Breast epithelium (tissue), 4 donors: ENCODE measurements around the gene CLCN7. TPM values are rescaled to one million over a fixed set of nuclear protein-coding genes. Genes with fewer than 3 reads are reported as not detected.
A peak's percentile ranks its signal among the peaks of the same experiment; 100 is the strongest.

Source experiments
- DNase-seq, 2 donors: peaks; one replicate each; pipeline ENCODE4 v3.0.0-alpha.2; 2019; ENCODE audit warnings: low spot score in 2 of 2
- H3K27ac ChIP-seq, 2 donors: fragments of 200-600 bp; sonication (generic) in 1 of 2; one replicate each; pipeline ENCODE4 v1.5.1; 2016 to 2019; ENCODE audit warnings: mild to moderate bottlenecking in 1 of 2
- H3K27me3 ChIP-seq, 2 donors: fragments of 200-600 bp; sonication (generic) in 1 of 2; one replicate each; pipeline versions ENCODE4 v1.5.1 to v1.6.0; 2017 to 2019; ENCODE audit warnings: control low read depth in 1 of 2, mild to moderate bottlenecking in 1 of 2
- H3K36me3 ChIP-seq: fragments of 200-600 bp; one replicate; pipeline ENCODE4 v1.5.1; 2019
- H3K4me1 ChIP-seq, 2 donors: fragments of 200-600 bp; sonication (generic); one replicate each; pipeline ENCODE4 v1.5.1; 2016 to 2019; ENCODE audit warnings: control low read depth in 1 of 2
- H3K4me3 ChIP-seq, 3 donors: fragments of 200-600 bp; sonication (generic); 1 replicate in 2 of 3; 2 replicates in 1 of 3; pipeline ENCODE4 v1.5.1; 2016 to 2019; ENCODE audit warnings: mild to moderate bottlenecking in 3 of 3, moderate library complexity in 2 of 3
- H3K9me3 ChIP-seq, 2 donors: fragments of 200-600 bp; sonication (generic) in 1 of 2; one replicate each; pipeline ENCODE4 v1.5.1; 2016 to 2019; ENCODE audit warnings: control low read depth in 1 of 2
- POLR2A ChIP-seq: fragments of 450-650 bp; IDR thresholded peaks from one replicate; pipeline ENCODE4 v1.6.1; 2016; ENCODE audit warnings: antibody characterized with exemption, mild to moderate bottlenecking, moderate library complexity
- POLR2AphosphoS5 ChIP-seq, 3 donors: sonication (generic); formaldehyde crosslinking; IDR thresholded peaks; one replicate each; pipeline ENCODE4 v1.6.1; 2017; ENCODE audit warnings: antibody characterized with exemption in 3 of 3
- intact Hi-C: fragments of 100-400 bp; cut with DNase I; formaldehyde crosslinking; loops from one replicate; pipeline ENCODE4 v1.15.1; 2023; ENCODE audit warnings: low total_unique reads
- total RNA-seq, 3 donors: library from RNA; depleted of rRNA; stranded (reverse); fragments of >200 nt; gene quantifications; one replicate each; pipeline ENCODE4 v1.1.0, GENCODE V29; 2016
- TF ChIP-seq, protein P1 (sequence below), 3 donors: fragments of 450-650 bp; IDR thresholded peaks; one replicate each; pipeline ENCODE4 v1.5.1; 2016 to 2017; ENCODE audit warnings: antibody characterized with exemption in 3 of 3, mild to moderate bottlenecking in 3 of 3, moderate library complexity in 3 of 3

Gene CLCN7, protein sequence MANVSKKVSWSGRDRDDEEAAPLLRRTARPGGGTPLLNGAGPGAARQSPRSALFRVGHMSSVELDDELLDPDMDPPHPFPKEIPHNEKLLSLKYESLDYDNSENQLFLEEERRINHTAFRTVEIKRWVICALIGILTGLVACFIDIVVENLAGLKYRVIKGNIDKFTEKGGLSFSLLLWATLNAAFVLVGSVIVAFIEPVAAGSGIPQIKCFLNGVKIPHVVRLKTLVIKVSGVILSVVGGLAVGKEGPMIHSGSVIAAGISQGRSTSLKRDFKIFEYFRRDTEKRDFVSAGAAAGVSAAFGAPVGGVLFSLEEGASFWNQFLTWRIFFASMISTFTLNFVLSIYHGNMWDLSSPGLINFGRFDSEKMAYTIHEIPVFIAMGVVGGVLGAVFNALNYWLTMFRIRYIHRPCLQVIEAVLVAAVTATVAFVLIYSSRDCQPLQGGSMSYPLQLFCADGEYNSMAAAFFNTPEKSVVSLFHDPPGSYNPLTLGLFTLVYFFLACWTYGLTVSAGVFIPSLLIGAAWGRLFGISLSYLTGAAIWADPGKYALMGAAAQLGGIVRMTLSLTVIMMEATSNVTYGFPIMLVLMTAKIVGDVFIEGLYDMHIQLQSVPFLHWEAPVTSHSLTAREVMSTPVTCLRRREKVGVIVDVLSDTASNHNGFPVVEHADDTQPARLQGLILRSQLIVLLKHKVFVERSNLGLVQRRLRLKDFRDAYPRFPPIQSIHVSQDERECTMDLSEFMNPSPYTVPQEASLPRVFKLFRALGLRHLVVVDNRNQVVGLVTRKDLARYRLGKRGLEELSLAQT
- 10 to 100 TPM; 52.2 to 72.3 (median 71.4) TPM for total RNA-seq

DNA sequence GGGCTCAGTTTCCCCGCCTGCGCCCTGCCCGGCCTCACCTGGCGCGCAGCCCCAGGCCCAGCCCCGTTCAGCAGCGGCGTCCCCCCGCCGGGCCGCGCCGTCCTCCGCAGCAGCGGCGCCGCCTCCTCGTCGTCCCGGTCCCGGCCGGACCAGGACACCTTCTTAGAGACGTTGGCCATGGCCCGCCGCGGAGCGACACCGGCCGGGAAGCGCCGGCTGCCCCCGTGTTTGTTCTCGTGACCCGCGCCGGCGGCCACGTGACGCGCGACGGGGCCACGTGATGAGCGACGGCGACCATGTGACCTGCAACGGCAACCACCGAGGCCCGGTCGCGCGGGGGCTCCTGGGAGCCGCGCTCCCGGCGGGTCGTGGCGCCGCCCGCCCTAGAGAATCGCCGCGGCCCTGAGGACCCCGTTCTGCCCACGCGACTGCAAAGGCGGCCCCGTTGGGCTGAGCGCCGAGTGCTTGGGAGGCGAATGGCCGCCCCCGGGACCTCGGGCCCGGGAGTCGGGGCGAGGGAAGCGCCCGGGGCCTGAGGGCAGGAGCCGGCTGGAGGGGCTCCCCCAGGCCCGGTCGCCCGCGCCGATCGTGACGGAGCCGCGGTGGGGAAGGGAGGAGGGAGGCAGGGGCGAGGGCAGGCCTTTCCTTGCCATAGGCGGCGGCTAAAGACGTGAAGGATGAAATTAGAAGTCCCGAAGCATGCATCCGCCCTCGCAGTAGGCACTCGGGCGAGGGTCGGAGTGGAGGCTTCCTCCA, at the start of gene CLCN7:
TSS of gene CLCN7 (minus strand) at position 233 of the 756 bp plus-strand sequence. CDS start at position 179, 54 bp downstream.
- DNase-seq = peak; percentile 89 to 93
- Histone ChIP-seq H3K27ac (peak within 1 kb of the TSS; percentile 92 to 97), H3K36me3 (no peaks in the 10 kb centered on the region), H3K4me3 (peak within 1 kb of the TSS; percentile 70 to 97 (median 95)), H3K27me3 (no peaks in the 10 kb centered on the region), H3K4me1 (no peaks in the 10 kb centered on the region), H3K9me3 (no peaks in the 10 kb centered on the region)
- TF ChIP-seq, protein P1, sequence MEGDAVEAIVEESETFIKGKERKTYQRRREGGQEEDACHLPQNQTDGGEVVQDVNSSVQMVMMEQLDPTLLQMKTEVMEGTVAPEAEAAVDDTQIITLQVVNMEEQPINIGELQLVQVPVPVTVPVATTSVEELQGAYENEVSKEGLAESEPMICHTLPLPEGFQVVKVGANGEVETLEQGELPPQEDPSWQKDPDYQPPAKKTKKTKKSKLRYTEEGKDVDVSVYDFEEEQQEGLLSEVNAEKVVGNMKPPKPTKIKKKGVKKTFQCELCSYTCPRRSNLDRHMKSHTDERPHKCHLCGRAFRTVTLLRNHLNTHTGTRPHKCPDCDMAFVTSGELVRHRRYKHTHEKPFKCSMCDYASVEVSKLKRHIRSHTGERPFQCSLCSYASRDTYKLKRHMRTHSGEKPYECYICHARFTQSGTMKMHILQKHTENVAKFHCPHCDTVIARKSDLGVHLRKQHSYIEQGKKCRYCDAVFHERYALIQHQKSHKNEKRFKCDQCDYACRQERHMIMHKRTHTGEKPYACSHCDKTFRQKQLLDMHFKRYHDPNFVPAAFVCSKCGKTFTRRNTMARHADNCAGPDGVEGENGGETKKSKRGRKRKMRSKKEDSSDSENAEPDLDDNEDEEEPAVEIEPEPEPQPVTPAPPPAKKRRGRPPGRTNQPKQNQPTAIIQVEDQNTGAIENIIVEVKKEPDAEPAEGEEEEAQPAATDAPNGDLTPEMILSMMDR (IDR thresholded peaks at IDR 0.05) = no peak
- TF ChIP-seq POLR2AphosphoS5 (IDR thresholded peaks at IDR 0.05) (peak; percentile 94 to 97 (median 95)), POLR2A (peak; percentile 82)
- intact Hi-C loops = no loop called here

DNA sequence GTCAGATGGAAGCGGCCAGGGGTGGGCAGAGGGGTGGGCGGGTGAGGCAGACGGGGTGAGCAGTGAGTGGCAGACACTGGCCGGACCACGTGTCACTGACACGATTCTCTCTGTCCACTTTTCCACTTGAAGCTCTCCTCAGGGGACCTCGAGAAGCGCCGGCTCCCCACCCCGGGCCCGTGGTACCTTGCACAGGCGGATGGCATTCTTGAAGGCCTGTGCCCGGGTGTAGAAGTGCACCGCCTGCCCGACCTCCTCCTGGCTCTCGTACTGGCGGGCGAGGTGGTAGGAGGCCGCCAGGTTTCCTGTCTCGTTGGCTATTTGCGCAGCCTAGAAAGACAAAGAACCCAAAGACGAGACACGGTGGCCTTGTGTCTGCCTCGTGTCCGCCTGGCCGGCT, 49.5 kb upstream of the CLCN7 start:
- Histone ChIP-seq H3K36me3 (no peaks in the 10 kb centered on the region), H3K4me3 (no peak overlapping the region), H3K4me1 (no peaks in the 10 kb centered on the region), H3K27ac (peak overlapping the region in 1 of 2 donors; percentile 1), H3K9me3 (no peaks in the 10 kb centered on the region), H3K27me3 (no peaks in the 10 kb centered on the region)
- intact Hi-C loops = no loop called here
- no peak for DNase-seq
- TF ChIP-seq POLR2AphosphoS5 (IDR thresholded peaks at IDR 0.05) (no peak), POLR2A (no peak)
- TF ChIP-seq, protein P1 (IDR thresholded peaks at IDR 0.05) = no peak

DNA sequence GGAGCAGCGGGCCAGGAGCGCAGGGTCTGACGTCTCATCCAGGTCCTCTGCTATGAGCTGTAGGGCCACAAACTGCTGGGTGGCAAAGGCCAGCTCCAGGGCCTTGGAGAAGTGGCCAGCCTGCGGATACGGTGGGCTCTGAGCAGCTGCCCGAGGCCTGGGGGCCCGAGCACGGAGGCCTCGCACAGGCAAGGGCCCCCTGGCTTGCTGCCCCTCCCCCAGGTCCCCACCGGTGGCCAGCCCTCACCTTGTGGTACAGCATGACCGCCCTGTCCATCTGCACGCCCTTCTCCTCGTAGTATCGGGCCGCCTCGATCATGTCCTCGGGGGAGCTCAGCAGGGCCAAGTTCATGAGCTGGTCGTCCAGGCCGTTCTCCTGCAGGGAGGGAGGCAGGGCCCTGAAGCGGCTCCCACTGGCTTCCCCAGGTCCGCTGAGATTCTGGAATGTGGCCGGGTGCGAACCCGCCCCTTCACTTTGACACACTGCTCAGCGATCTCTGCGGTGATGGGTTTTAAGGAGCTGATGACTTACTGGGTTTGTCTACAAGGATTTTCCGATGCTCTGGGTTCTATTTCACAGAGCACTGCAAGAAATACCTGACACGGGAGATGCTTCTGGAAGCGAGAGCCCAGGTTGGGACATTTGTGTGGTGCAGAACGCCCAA, 48.9 kb upstream of the CLCN7 start:
- no peaks in the 10 kb centered on the region for H3K4me1 ChIP-seq
- no peak overlapping the region for H3K4me3 ChIP-seq
- intact Hi-C loops = no loop called here
- H3K9me3 ChIP-seq = no peaks in the 10 kb centered on the region
- H3K27ac ChIP-seq = peak overlapping the region in 1 of 2 donors; percentile 1
- TF ChIP-seq, protein P1 (IDR thresholded peaks at IDR 0.05) = no peak
- TF ChIP-seq POLR2AphosphoS5 (IDR thresholded peaks at IDR 0.05) = no peak
- no peak for TF ChIP-seq POLR2A
- DNase-seq = no peak
- H3K27me3 ChIP-seq = no peaks in the 10 kb centered on the region
- no peaks in the 10 kb centered on the region for H3K36me3 ChIP-seq

DNA sequence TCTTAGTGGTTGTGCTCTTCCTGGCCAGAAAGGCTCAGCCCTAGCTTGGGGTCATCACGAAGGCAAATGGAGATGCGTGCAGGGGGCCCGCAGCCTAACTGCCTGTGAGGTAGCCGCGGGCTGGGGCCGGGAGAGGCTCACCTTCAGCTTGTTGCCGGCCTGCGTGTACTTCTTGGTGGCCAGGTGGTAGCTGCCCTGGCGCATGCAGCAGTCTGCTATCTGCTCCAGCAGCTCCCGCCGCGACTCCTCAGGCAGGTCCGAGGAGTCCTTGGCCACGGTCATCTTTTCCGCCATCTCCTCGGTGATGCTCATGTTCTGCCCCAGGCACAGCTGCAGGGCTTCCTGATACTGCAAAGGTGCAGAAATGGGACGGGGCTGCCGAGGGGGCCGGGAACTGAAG, 45.6 kb upstream of the CLCN7 start:
- no peaks in the 10 kb centered on the region for H3K36me3 ChIP-seq
- intact Hi-C loops = no loop called here

More for the DNA sequence above, 45.6 kb upstream of the CLCN7 start:
- H3K4me3 ChIP-seq = no peak overlapping the region
- no peaks in the 10 kb centered on the region for H3K27me3 ChIP-seq
- no peak for TF ChIP-seq POLR2AphosphoS5 (IDR thresholded peaks at IDR 0.05)
- TF ChIP-seq, protein P1 (IDR thresholded peaks at IDR 0.05) = no peak
- TF ChIP-seq POLR2A = no peak
- no peaks in the 10 kb centered on the region for H3K9me3 ChIP-seq
- no peak overlapping the region for H3K27ac ChIP-seq
- no peaks in the 10 kb centered on the region for H3K4me1 ChIP-seq
- DNase-seq = no peak
